Keratinocyte (primary cell): ENCODE measurements around the gene STYXL1. TPM values are rescaled to one million over a fixed set of nuclear protein-coding genes. Genes with fewer than 3 reads are reported as not detected.
"Not testable (repeated sequence)": the region's sequence is repeated elsewhere in the genome, so short reads cannot be mapped to it uniquely, and the experiment has no call there.

Experiments
- DNase-seq: peaks from one replicate; pipeline ENCODE4 v3.0.0-alpha.2; 2011; ENCODE audit warnings: low read depth, missing footprints, low spot score
- FAIRE-seq: peaks from 2 replicates; lab custom pipeline; 2011; peaks lifted over from hg19 to GRCh38; lab: Jason Lieb, UNC
- H2AFZ ChIP-seq: 2 replicates; pipeline ENCODE4 v1.6.0; 2012; ENCODE audit warnings: low read length, control low read depth, inconsistent platforms; ENCODE audit not compliant: control insufficient read depth
- H3K27ac ChIP-seq: 2 replicates; pipeline ENCODE4 v1.5.1; 2011; ENCODE audit warnings: low read length; ENCODE audit not compliant: control insufficient read depth, insufficient read depth
- H3K27me3 ChIP-seq: 3 replicates; pipeline ENCODE4 v1.6.0; 2011; ENCODE audit warnings: low read length; ENCODE audit not compliant: control insufficient read depth, insufficient read depth; ENCODE audit errors: extremely low read depth
- H3K36me3 ChIP-seq, 2 experiments: 2 replicates in 1 of 2; 3 replicates in 1 of 2; pipeline ENCODE4 v1.5.1; 2011; ENCODE audit warnings: low read length in 2 of 2, mild to moderate bottlenecking in 1 of 2; ENCODE audit not compliant: control insufficient read depth in 2 of 2, insufficient read depth in 2 of 2; ENCODE audit errors: extremely low read depth in 1 of 2
- H3K4me1 ChIP-seq: 3 replicates; pipeline ENCODE4 v1.5.1; 2011; ENCODE audit warnings: low read length; ENCODE audit not compliant: control insufficient read depth, insufficient read depth; ENCODE audit errors: extremely low read depth
- H3K4me2 ChIP-seq: 3 replicates; pipeline ENCODE4 v1.6.0; 2011; ENCODE audit warnings: low read depth, low read length; ENCODE audit not compliant: control insufficient read depth, insufficient read depth; ENCODE audit errors: extremely low read depth
- H3K4me3 ChIP-seq, 3 experiments: fragments of 200-600 bp in 1 of 3; sonication (generic) in 1 of 3; 2 replicates in 2 of 3; 3 replicates in 1 of 3; pipeline ENCODE4 v1.5.1; 2011 to 2016; ENCODE audit warnings: low read length in 3 of 3, mild to moderate bottlenecking in 3 of 3, control low read depth in 2 of 3, inconsistent platforms in 1 of 3, low read depth in 1 of 3, mixed read lengths in 1 of 3, mixed run types in 1 of 3, moderate library complexity in 1 of 3; ENCODE audit not compliant: control insufficient read depth in 2 of 3, insufficient read depth in 2 of 3; ENCODE audit errors: extremely low read depth in 1 of 3
- H3K79me2 ChIP-seq: 2 replicates; pipeline ENCODE4 v1.6.0; 2012; ENCODE audit warnings: low read length; ENCODE audit not compliant: control insufficient read depth, insufficient read depth
- H3K9ac ChIP-seq: 3 replicates; pipeline ENCODE4 v1.6.0; 2011; ENCODE audit warnings: low read length; ENCODE audit not compliant: control insufficient read depth, insufficient read depth; ENCODE audit errors: extremely low read depth
- H3K9me1 ChIP-seq: 3 replicates; pipeline ENCODE4 v1.6.0; 2011; ENCODE audit warnings: low read length; ENCODE audit not compliant: control insufficient read depth, insufficient read depth; ENCODE audit errors: extremely low read depth
- H3K9me3 ChIP-seq: 2 replicates; pipeline ENCODE4 v1.5.1; 2012; ENCODE audit warnings: low read depth, low read length; ENCODE audit not compliant: control insufficient read depth
- H4K20me1 ChIP-seq: 3 replicates; pipeline ENCODE4 v1.6.0; 2011; ENCODE audit warnings: low read length; ENCODE audit not compliant: control insufficient read depth, insufficient read depth; ENCODE audit errors: extremely low read depth
- CTCF ChIP-seq, 3 experiments: IDR thresholded peaks in 1 of 3; conservative IDR thresholded peaks in 1 of 3; optimal IDR thresholded peaks in 1 of 3; 2 replicates in 2 of 3; 3 replicates in 1 of 3; pipeline versions ENCODE3 to v1.5.1; 2011; ENCODE audit warnings: low read length in 3 of 3, mild to moderate bottlenecking in 3 of 3, moderate library complexity in 2 of 3, control low read depth in 1 of 3, inconsistent platforms in 1 of 3; ENCODE audit not compliant: insufficient read depth in 2 of 3; ENCODE audit errors: extremely low read depth in 1 of 3
- EZH2 ChIP-seq: IDR thresholded peaks from one replicate; pipeline ENCODE4 v1.6.1; 2012; ENCODE audit warnings: inconsistent platforms, mild to moderate bottlenecking, low read length, moderate library complexity
- dilution Hi-C: fragments of 300-500 bp; cut with MboI; formaldehyde crosslinking; loops from one replicate; pipeline ENCODE4 v1.7.0; 2020; ENCODE audit warnings: low sequenced_read_pairs; ENCODE audit not compliant: extremely low pct_ligation_motif_present
- polyA minus RNA-seq, 3 experiments: library from RNA; depleted of rRNA, polyadenylated mRNA; stranded (reverse); fragments of >200 nt; gene quantifications; 1 replicate in 1 of 3; 2 replicates in 1 of 3; 3 replicates in 1 of 3; pipeline ENCODE4 v1.2.3, GENCODE V29; 2011
- polyA plus RNA-seq, 5 experiments: library from polyadenylated mRNA; depleted of rRNA in 3 of 5; stranded (reverse) in 3 of 5; stranded (forward) in 1 of 5; unstranded in 1 of 5; fragments of >200 nt; gene quantifications; 1 replicate in 1 of 5; 2 replicates in 3 of 5; 3 replicates in 1 of 5; pipeline versions ENCODE4 v1.2.1 to v1.2.3, GENCODE V29; 2011 to 2012; ENCODE audit warnings: missing spikeins in 2 of 5, low read depth in 1 of 5, low replicate concordance in 1 of 5

Gene STYXL1
- polyA plus RNA-seq (68.9 to 96.1 TPM (median 76.2 TPM) in 3 replicates), polyA minus RNA-seq (40.1 to 45.6 TPM (median 43.1 TPM) in 3 replicates)
- polyA plus RNA-seq (2011; ENCODE audit: low read depth): 9.9 TPM
- 74.0 and 89.5 TPM in 2 replicates for polyA plus RNA-seq (2011; cell fraction: cytosol; rRNA removed)
- 63.0 and 64.9 TPM in 2 replicates for polyA plus RNA-seq (2011; cell fraction: nucleus; rRNA removed)
- polyA plus RNA-seq (2012; ENCODE audit: low replicate concordance): 55.3 and 58.4 TPM in 2 replicates
- polyA minus RNA-seq (2011; cell fraction: cytosol; rRNA and poly(A)+ RNA removed): 18.6 TPM
- polyA minus RNA-seq (2011; cell fraction: nucleus; rRNA and poly(A)+ RNA removed): 9.5 and 17.2 TPM in 2 replicates

- no peak for TF ChIP-seq CTCF (optimal IDR thresholded peaks at IDR 0.05 in 1 of 3, IDR thresholded peaks at IDR 0.05 in 1 of 3, conservative IDR thresholded peaks at IDR 0.05 in 1 of 3; ENCODE audit: extremely low read depth in 1 of 3, insufficient read depth in 2 of 3, low read length in 3 of 3)
- no peak for TF ChIP-seq EZH2
- FAIRE-seq (no peak), DNase-seq (peak; percentile 76)
- Histone ChIP-seq H3K27me3 (no peaks in the 10 kb centered on the region), H4K20me1 (peaks cover 5% of the 10 kb centered on the region), H3K9me3 (no peaks in the 10 kb centered on the region), H3K4me1 (peaks cover 12% of the 10 kb centered on the region), H3K27ac (peak within 1 kb of the TSS; percentile 94), H3K9me1 (peaks cover 6% of the 10 kb centered on the region), H3K36me3 (peaks cover 1 to 18% of the 10 kb centered on the region in 2 experiments), H3K4me3 (peak within 1 kb of the TSS; percentile 83 to 92 (median 85)), H2AFZ (peak within 1 kb of the TSS; percentile 85), H3K9ac (peak within 1 kb of the TSS; percentile 99), H3K79me2 (peaks cover 87% of the 10 kb centered on the region), H3K4me2 (peak within 1 kb of the TSS; percentile 94)
- dilution Hi-C loops: no loop called here
These were observed at the start of gene STYXL1, which contains the start of gene MDH2 for GRCh38 chr7:76047811-76048667. TSS of gene STYXL1 (minus strand) at chr7:76048000. CDS start at chr7:76030523, 17,477 bp downstream. TSS of gene MDH2 (plus strand) at chr7:76048106. CDS start at chr7:76048161, 55 bp downstream.

- Histone ChIP-seq H4K20me1 (no peaks in the 10 kb centered on the region), H3K79me2 (no peaks in the 10 kb centered on the region), H3K9ac (no peak overlapping the region), H3K4me3 (no peak overlapping the region), H3K36me3 (no peaks in the 10 kb centered on the region), H3K4me2 (no peak overlapping the region), H3K9me1 (no peaks in the 10 kb centered on the region), H3K4me1 (peaks cover 12% of the 10 kb centered on the region), H3K27me3 (no peaks in the 10 kb centered on the region), H2AFZ (no peak overlapping the region), H3K27ac (no peak overlapping the region), H3K9me3 (no peaks in the 10 kb centered on the region)
- no peak for FAIRE-seq
- DNase-seq: no peak
- dilution Hi-C loops: no loop called here
- TF ChIP-seq EZH2 (no peak), CTCF (optimal IDR thresholded peaks at IDR 0.05 in 1 of 3, IDR thresholded peaks at IDR 0.05 in 1 of 3, conservative IDR thresholded peaks at IDR 0.05 in 1 of 3; ENCODE audit: extremely low read depth in 1 of 3, insufficient read depth in 2 of 3, low read length in 3 of 3) (no peak)
These were observed 48.1 kb upstream of the STYXL1 start for GRCh38 chr7:76095908-76096307.

GRCh38 chr7:76094326-76094725 is 46.5 kb upstream of the STYXL1 start:
- H3K79me2 ChIP-seq, H3K27me3 ChIP-seq, H3K9me1 ChIP-seq, H4K20me1 ChIP-seq, dilution Hi-C loops, H3K4me3 ChIP-seq, H2AFZ ChIP-seq, H3K27ac ChIP-seq, H3K4me2 ChIP-seq, H3K36me3 ChIP-seq, H3K9ac ChIP-seq, FAIRE-seq, DNase-seq, H3K9me3 ChIP-seq: not testable (repeated sequence)
- peaks cover 22% of the 10 kb centered on the region for H3K4me1 ChIP-seq
